ENCODE measurements around the gene BAMBI.

The BAMBI gene

GRCh38 chr10:28677888-28678686, 766 bp downstream of the BAMBI start (continued):
- no peak for TF ChIP-seq RBAK (tag by site-specific recombination; IDR thresholded peaks at IDR 0.05)
- TF ChIP-seq ZNF416 (tag by site-specific recombination; IDR thresholded peaks at IDR 0.05) = no peak
- no peak; the same call in 1 of the 2 replicates for TF ChIP-seq MZF1 (tag by site-specific recombination; IDR thresholded peaks at IDR 0.05; ENCODE audit: borderline replicate concordance)
- no peak for TF ChIP-seq ZBTB21 (tag by site-specific recombination; IDR thresholded peaks at IDR 0.05)
- no peak for TF ChIP-seq ZNF580 (tag by site-specific recombination; IDR thresholded peaks at IDR 0.05)
- TF ChIP-seq KLF10 (tag by site-specific recombination; IDR thresholded peaks at IDR 0.05) = no peak
- TF ChIP-seq ZNF148 (tag by site-specific recombination; IDR thresholded peaks at IDR 0.05; ENCODE audit: borderline replicate concordance) = no peak
- TF ChIP-seq ZNF324 (tag by site-specific recombination; IDR thresholded peaks at IDR 0.05) = 0 out of 2 replicates have a peak, but pooled peaks have one; percentile 29
- TF ChIP-seq ZNF571 (tag by site-specific recombination; IDR thresholded peaks at IDR 0.05) = no peak
- no peak for TF ChIP-seq SCRT1 (tag by site-specific recombination; IDR thresholded peaks at IDR 0.05; ENCODE audit: borderline replicate concordance)
- TF ChIP-seq ZNF670 (tag by site-specific recombination; IDR thresholded peaks at IDR 0.05; ENCODE audit: low read depth) = no peak
- TF ChIP-seq ZNF645 (tag by site-specific recombination; IDR thresholded peaks at IDR 0.05) = no peak
- no peak for TF ChIP-seq ZNF473 (tag by site-specific recombination; IDR thresholded peaks at IDR 0.05)
- TF ChIP-seq KLF1 (tag by site-specific recombination; IDR thresholded peaks at IDR 0.05) = no peak
- TF ChIP-seq ZNF23 (tag by site-specific recombination; IDR thresholded peaks at IDR 0.05; ENCODE audit: borderline replicate concordance) = no peak
- TF ChIP-seq HOXA7 (CRISPR knock-in tag; IDR thresholded peaks at IDR 0.05; ENCODE audit: borderline replicate concordance) = no peak
- TF ChIP-seq ZNF664 (tag by site-specific recombination; IDR thresholded peaks at IDR 0.05) = no peak
- no peak for TF ChIP-seq KLF9 (tag by site-specific recombination; IDR thresholded peaks at IDR 0.05; ENCODE audit: low read depth)
- TF ChIP-seq ZNF114 (tag by site-specific recombination; IDR thresholded peaks at IDR 0.05) = no peak
- TF ChIP-seq ZNF707 (tag by site-specific recombination; IDR thresholded peaks at IDR 0.05) = no peak
- no peak for TF ChIP-seq HOXD13 (CRISPR knock-in tag; IDR thresholded peaks at IDR 0.05; ENCODE audit: borderline replicate concordance)
- no peak for TF ChIP-seq ZNF530 (tag by site-specific recombination; IDR thresholded peaks at IDR 0.05; ENCODE audit: low read depth)
- TF ChIP-seq HIC1 (tag by site-specific recombination; IDR thresholded peaks at IDR 0.05) = no peak
- TF ChIP-seq KLF16 (tag by site-specific recombination; IDR thresholded peaks at IDR 0.05) = 0 out of 2 replicates have a peak, but pooled peaks have one; percentile 12
- TF ChIP-seq ZNF138 (tag by site-specific recombination; IDR thresholded peaks at IDR 0.05; ENCODE audit: borderline replicate concordance) = no peak
- TF ChIP-seq MEIS1 (CRISPR knock-in tag; IDR thresholded peaks at IDR 0.05; ENCODE audit: borderline replicate concordance) = no peak
- peak; percentile 45; the same call in 1 of the 2 replicates for TF ChIP-seq ZNF24 (tag by site-specific recombination; IDR thresholded peaks at IDR 0.05)
- TF ChIP-seq ZNF426 (tag by site-specific recombination; IDR thresholded peaks at IDR 0.05) = no peak
- no peak for TF ChIP-seq ZNF785 (tag by site-specific recombination; IDR thresholded peaks at IDR 0.05)
- no peak for TF ChIP-seq ZBTB1 (tag by site-specific recombination; IDR thresholded peaks at IDR 0.05)
- no peak for TF ChIP-seq ZNF221 (tag by site-specific recombination; IDR thresholded peaks at IDR 0.05; ENCODE audit: borderline replicate concordance)
- TF ChIP-seq ZNF585B (tag by site-specific recombination; IDR thresholded peaks at IDR 0.05) = no peak
- no peak for TF ChIP-seq ZNF830 (tag by site-specific recombination; IDR thresholded peaks at IDR 0.05; ENCODE audit: low read depth)
- no peak for TF ChIP-seq ZNF791 (tag by site-specific recombination; IDR thresholded peaks at IDR 0.05)
